ENCODE results near the gene BCKDHA.
A peak's percentile ranks its signal among the peaks of the same experiment; 100 is the strongest.
"Not testable (repeated sequence)": the region's sequence is repeated elsewhere in the genome, so short reads cannot be mapped to it uniquely, and the experiment has no call there.

BCKDHA gene

DNA sequence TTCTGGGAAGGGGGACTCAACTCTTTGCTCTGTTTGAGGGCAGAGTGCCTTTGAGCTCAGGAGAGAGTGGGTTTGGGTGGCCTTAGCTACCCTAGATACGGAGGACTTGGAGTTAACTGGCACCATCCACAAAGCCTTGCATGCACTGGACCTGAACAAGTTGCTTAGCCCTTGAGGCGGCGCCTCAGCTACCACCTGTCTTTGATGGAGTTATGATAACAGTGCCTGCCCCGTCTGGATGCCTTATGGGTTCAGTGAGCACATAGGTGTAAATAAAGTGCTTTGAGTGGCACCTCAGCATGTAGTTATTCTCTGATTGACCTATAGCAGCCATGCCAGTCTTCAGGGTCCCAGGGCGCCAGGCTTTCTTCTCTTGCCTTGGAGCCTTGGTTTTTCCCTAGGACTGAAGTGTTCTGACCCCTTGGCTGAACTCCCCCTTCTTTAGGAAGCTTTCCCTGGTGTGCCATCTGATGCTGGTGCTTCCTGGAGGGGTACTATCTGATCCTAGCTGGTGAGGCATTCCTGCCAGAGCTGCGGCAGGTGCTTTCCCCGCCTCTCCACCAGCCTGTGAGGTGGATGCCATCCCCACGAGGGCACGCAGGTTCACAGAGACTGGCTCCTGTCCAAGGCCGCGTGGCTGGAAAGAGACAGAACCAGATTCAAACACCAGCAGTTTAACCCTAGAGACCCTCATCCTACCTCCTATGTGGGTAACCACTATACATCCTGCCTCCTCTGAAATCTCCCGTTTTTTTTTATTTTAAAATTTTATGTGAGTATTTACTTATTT, 5.8 kb downstream of the BCKDHA start:
- TF ChIP-seq, protein P1, sequence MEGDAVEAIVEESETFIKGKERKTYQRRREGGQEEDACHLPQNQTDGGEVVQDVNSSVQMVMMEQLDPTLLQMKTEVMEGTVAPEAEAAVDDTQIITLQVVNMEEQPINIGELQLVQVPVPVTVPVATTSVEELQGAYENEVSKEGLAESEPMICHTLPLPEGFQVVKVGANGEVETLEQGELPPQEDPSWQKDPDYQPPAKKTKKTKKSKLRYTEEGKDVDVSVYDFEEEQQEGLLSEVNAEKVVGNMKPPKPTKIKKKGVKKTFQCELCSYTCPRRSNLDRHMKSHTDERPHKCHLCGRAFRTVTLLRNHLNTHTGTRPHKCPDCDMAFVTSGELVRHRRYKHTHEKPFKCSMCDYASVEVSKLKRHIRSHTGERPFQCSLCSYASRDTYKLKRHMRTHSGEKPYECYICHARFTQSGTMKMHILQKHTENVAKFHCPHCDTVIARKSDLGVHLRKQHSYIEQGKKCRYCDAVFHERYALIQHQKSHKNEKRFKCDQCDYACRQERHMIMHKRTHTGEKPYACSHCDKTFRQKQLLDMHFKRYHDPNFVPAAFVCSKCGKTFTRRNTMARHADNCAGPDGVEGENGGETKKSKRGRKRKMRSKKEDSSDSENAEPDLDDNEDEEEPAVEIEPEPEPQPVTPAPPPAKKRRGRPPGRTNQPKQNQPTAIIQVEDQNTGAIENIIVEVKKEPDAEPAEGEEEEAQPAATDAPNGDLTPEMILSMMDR (IDR thresholded peaks at IDR 0.05; ENCODE audit: low read depth, low read length, missing control alignments) = no peak
- no peak for DNase-seq (ENCODE audit: extremely low read depth, low read depth)
- no peak overlapping the region for H3K4me3 ChIP-seq (replicated peaks; ENCODE audit: low read depth, low read length)

DNA sequence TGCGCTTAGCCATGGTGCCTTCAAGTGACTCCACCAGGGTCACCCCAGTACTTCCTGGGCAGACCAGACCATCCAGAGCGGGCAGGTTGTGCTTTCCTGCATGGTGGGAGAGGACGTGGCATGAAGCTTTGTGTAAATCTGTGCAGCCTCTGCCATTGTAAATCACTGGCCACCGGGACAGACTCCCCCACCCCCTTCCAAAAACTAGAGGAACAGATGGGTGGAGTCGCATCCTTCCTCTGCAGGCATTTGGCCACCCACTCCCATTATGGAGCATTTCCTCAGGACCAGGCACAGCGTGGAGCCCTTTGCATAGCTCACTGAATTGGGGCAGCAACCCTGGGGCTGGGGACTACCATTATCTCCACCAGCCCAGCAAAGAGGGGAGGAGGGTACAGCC, 8.2 kb downstream of the BCKDHA start:
- DNase-seq (ENCODE audit: extremely low read depth, low read depth) = no peak
- TF ChIP-seq, protein P1 (IDR thresholded peaks at IDR 0.05; ENCODE audit: low read depth, low read length, missing control alignments) = no peak

DNA sequence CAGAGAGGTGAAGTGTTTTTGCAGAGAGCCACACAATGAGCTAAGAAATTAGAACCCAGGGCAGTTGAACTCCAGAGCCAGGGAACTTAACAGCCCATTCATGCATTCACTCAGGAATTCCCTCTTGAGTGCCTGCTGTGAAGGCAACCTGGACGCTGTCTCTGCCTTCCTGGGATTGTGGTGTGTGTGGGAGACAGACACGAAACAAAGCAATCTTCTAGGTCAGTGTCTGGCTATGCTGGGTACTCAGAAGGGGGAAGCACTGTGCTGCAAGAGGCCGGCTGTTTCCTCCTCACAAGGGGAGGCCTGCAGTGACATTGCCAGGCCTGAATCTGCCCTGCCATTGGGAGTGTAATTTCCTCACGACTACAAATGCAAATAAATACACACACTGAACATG, 9.7 kb downstream of the BCKDHA start:
- TF ChIP-seq, protein P1 (IDR thresholded peaks at IDR 0.05; ENCODE audit: low read depth, low read length, missing control alignments) = no peak
- no peak for DNase-seq (ENCODE audit: extremely low read depth, low read depth)
- no peak overlapping the region for H3K4me3 ChIP-seq (replicated peaks; ENCODE audit: low read depth, low read length)

More for the DNA sequence above, 8.2 kb downstream of the BCKDHA start:
- H3K4me3 ChIP-seq (replicated peaks; ENCODE audit: low read depth, low read length) = no peak overlapping the region

DNA sequence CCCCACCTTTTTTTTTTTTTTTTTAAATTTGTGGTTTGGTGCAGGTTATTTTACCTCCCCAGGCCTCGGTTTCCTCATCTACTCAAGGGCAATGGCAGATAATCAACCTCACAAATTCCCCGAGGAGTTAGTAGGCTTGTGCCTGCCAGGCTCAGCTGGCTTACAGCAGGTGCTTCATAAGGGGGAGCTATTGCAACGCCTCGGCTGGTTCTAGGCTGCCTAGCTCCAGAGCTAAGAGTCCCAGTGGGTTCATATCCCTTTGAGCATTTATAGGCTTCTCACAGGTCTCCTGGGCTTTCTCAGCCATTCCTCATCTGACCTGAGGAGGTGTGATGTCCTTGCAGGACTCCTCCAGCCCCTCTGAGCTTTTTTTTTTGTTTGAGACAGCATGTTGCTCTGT, 10.6 kb downstream of the BCKDHA start:
- DNase-seq (ENCODE audit: extremely low read depth, low read depth) = no peak
- TF ChIP-seq, protein P1 (IDR thresholded peaks at IDR 0.05; ENCODE audit: low read depth, low read length, missing control alignments) = no peak
- no peak overlapping the region for H3K4me3 ChIP-seq (replicated peaks; ENCODE audit: low read depth, low read length)

DNA sequence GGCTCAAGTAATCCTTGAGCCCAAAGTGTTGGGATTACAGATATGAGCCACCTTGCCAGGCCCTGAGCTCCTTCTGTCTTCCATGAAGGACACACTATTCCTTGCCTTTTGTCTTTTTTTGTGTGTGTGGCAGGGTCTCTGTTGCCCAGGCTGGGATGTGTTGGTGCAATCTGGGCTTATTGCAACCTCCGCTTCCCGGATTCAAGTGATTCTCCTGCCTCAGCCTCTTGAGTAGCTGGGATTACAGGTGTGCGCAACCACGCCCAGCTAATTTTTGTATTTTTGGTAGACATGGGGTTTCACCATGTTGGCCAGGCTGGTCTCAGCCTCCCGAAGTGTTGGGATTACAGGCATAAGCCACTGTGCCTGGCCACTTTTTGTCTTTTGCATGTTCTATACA, 11.2 kb downstream of the BCKDHA start:
- not testable (repeated sequence) for H3K4me3 ChIP-seq (replicated peaks; ENCODE audit: low read depth, low read length); DNase-seq (ENCODE audit: extremely low read depth, low read depth)

DNA sequence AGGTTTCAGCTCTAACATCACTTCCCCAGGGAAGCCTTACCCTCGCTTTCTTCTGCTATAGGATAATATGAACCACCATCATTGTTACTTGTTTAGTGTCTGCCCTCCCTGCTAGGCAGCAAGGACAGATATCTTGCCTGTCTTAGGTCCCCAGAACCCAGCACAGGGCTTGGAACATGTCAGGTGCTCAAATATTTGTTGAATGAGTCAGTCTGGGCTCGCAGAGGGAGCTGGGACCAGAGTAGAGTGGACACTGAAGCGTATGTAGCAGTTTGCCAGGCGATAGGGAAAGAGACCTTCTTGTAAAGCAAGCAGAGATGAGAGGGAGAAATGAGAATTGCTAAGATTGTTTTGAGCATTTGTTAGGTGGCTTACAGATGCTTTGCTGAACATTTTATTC, 11.7 kb downstream of the BCKDHA start:
- H3K4me3 ChIP-seq (replicated peaks; ENCODE audit: low read depth, low read length) = no peak overlapping the region
- DNase-seq (ENCODE audit: extremely low read depth, low read depth) = peak; percentile 12
- TF ChIP-seq, protein P1 (IDR thresholded peaks at IDR 0.05; ENCODE audit: low read depth, low read length, missing control alignments) = no peak

DNA sequence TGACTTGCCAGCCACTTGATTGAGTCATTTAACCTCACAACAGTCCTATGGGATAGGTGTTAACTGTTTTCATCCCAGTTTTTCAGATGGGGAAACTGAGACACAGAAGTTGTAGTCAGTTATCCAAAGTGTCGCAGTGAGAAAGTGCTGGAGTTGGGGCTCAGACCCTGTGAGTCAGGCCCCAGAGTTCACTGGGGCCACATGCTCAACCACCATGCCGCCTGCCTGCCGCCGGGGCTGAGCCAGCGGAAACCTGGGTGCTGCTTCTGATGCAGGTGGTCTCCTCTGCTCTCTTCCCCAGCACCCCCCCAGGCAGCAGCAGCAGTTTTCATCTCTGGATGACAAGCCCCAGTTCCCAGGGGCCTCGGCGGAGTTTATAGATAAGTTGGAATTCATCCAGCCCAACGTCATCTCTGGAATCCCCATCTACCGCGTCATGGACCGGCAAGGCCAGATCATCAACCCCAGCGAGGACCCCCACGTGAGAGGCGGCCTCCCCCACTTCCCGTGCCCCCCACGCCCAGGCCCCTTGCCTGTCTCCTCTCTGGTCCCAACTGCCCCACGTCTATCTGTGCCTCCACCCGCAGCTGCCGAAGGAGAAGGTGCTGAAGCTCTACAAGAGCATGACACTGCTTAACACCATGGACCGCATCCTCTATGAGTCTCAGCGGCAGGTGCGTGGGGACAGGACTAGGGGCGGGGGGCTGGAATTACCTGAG, 12.9 kb downstream of the BCKDHA start:
- no peak overlapping the region for H3K4me3 ChIP-seq (replicated peaks; ENCODE audit: low read depth, low read length)
- TF ChIP-seq, protein P1 (IDR thresholded peaks at IDR 0.05; ENCODE audit: low read depth, low read length, missing control alignments) = no peak
- DNase-seq (ENCODE audit: extremely low read depth, low read depth) = no peak
